Measurements from ENCODE around the gene LGALS4. TPM values are rescaled to one million over a fixed set of nuclear protein-coding genes. Genes with fewer than 3 reads are reported as not detected.

Gene LGALS4
- total and polyA plus RNA-seq, 9 of the 15 experiments (the other 6 are each of a cell fraction or from before 2014, with no cell fraction given): 0.08 to 1.1 (median 0.30) TPM; not detected in 3

GRCh38 chr19:38850436-38850975, 37.8 kb upstream of the LGALS4 start (continued):
- TF ChIP-seq ATF1 (CRISPR knock-in tag; IDR thresholded peaks at IDR 0.05) (peak; percentile 78), ATF1 (tag; IDR thresholded peaks at IDR 0.05) (peak; percentile 98), THAP7 (CRISPR knock-in tag; IDR thresholded peaks at IDR 0.05) (no peak), MCM7 (IDR thresholded peaks at IDR 0.05) (no peak), ZNF41 (CRISPR knock-in tag; conservative IDR thresholded peaks at IDR 0.05) (no peak), POLR2A (conservative IDR thresholded peaks at IDR 0.05) (peak; percentile 84), SRF (CRISPR knock-in tag; IDR thresholded peaks at IDR 0.05) (peak in 1 of 2 experiments; percentile 71; a peak in 1 of 4 replicates), FOS (IDR thresholded peaks at IDR 0.05; ENCODE audit: extremely low read depth, insufficient read length) (peak; percentile 96), GABPB1 (CRISPR knock-in tag; IDR thresholded peaks at IDR 0.05) (peak; percentile 82), MEIS2 (IDR thresholded peaks at IDR 0.05; ENCODE audit: partially characterized antibody) (peak; percentile 89), BDP1 (IDR thresholded peaks at IDR 0.05; ENCODE audit: insufficient read depth, insufficient read length) (no peak), MTA2 (IDR thresholded peaks at IDR 0.05; ENCODE audit: low read depth) (no peak)

- Histone ChIP-seq H3K9me1 (ENCODE audit: control insufficient read depth, insufficient read depth, low read length) (no peaks in the 10 kb centered on the region), H3K9me3 (replicated peaks; ENCODE audit: control insufficient read depth, insufficient read depth, low read depth, low read length) (no peaks in the 10 kb centered on the region), H3K36me3 (ENCODE audit: control insufficient read depth, insufficient read depth, low read length) (peaks cover 41% of the 10 kb centered on the region), H3K4me3 (peak within 1 kb of the TSS; percentile 96), H3K27me3 (ENCODE audit: control insufficient read depth in 2 of 2, insufficient read depth in 2 of 2, low read length in 2 of 2) (no peaks in the 10 kb centered on the region), H3K4me2 (ENCODE audit: insufficient read depth, low read length) (peak within 1 kb of the TSS; percentile 96), H3K27ac (ENCODE audit: extremely low read depth, low read depth, low read length) (peak within 1 kb of the TSS; percentile 99), H2AFZ (ENCODE audit: low read depth, low read length) (peak within 1 kb of the TSS; percentile 48), H4K20me1 (replicated peaks; ENCODE audit: control insufficient read depth, insufficient read depth, low read length) (peaks cover 5% of the 10 kb centered on the region), H3K4me1 (replicated peaks in 1 of 2; ENCODE audit: control insufficient read depth in 2 of 2, insufficient read depth in 2 of 2, low read length in 2 of 2) (peaks cover 16 to 41% of the 10 kb centered on the region in 2 experiments; a peak in 4 of 5 replicates), H3K9ac (ENCODE audit: insufficient read depth in 1 of 2, low read depth in 2 of 2, low read length in 2 of 2) (peak within 1 kb of the TSS; percentile 97), H3K79me2 (ENCODE audit: control insufficient read depth, insufficient read depth, low read length) (peaks cover 58% of the 10 kb centered on the region)
- no peak for FAIRE-seq
- peak; percentile 82 for ATAC-seq
- CTCF ChIA-PET (ENCODE audit: low intra/inter-chr PET ratio): interaction anchor here (1.5 kb wide), 1 partner anchor 81 kb away, joined by 4 read pairs; the partner anchor contains the start of genes MRPS12 and SARS2
- DNase-seq (ENCODE audit: extremely low read depth in 1 of 4, low spot score in 3 of 4): peak in 3 of 4 experiments; percentile 90 to 97 (median 93)
- POLR2A ChIA-PET: interaction anchor here (0.6 to 6.0 kb wide), 18 partner anchors 11 to 435 kb away, joined by 3 to 58 read pairs (median 4); partner anchors contain the start of genes ECH1, MRPS12 and SARS2
- WGBS (ENCODE audit: insufficient coverage, low coverage, missing lambda C conversion rate): under 1% methylated on average over 32 of the region's 50 CpGs
- no TSS peak for BruUV-seq (replicated peaks)
- in situ Hi-C loops (cut with MboI) (no loop called here), intact Hi-C loops (cut with micrococcal nuclease) (loop anchor here (1.0 to 2.0 kb wide), 3 partner anchors 31 to 80 kb away; partner anchors contain the start of genes MRPS12 and SARS2)
- TF ChIP-seq POLR3G (IDR thresholded peaks at IDR 0.05; ENCODE audit: extremely low read depth, insufficient read length, insufficient replicate concordance): no peak
- peak in 1 of 2 experiments; percentile 72; a peak in 2 of 4 replicates for TF ChIP-seq FOXK2 (conservative IDR thresholded peaks at IDR 0.05 in 1 of 2, IDR thresholded peaks at IDR 0.05 in 1 of 2; ENCODE audit: low read depth in 2 of 2)
- peak in 1 of 2 experiments; percentile 50; a peak in 1 of 4 replicates for TF ChIP-seq TBL1XR1 (IDR thresholded peaks at IDR 0.05; ENCODE audit: low read length in 2 of 2)
- peak; percentile 88 for TF ChIP-seq ATF7 (IDR thresholded peaks at IDR 0.05)
- peak; percentile 89 for TF ChIP-seq E2F1 (CRISPR knock-in tag; IDR thresholded peaks at IDR 0.05)
- TF ChIP-seq KDM1A (IDR thresholded peaks at IDR 0.05): no peak
- no peak for TF ChIP-seq PHB (CRISPR knock-in tag; IDR thresholded peaks at IDR 0.05)
- peak; percentile 51 for TF ChIP-seq EP400 (IDR thresholded peaks at IDR 0.05)
These were observed 37.2 kb upstream of the LGALS4 start, which contains the start of gene HNRNPL for GRCh38 chr19:38849860-38850435. Gene HNRNPL, minus strand, starts transcription at chr19:38849986. Its CDS starts 20 bp downstream, at chr19:38849966.
